HG03196 (cell line): ENCODE results near the gene TESMIN.

Source experiments
- ATAC-seq: cut with Tn5 transposase; IDR thresholded peaks from one replicate; pipeline ENCODE4 v1.9.1; 2021; ENCODE audit not compliant: unreplicated experiment

TESMIN gene

GRCh38 chr11:68762481-68762880, 11.2 kb upstream of the TESMIN start:
- no peak for ATAC-seq

- ATAC-seq = no peak
Observed at GRCh38 chr11:68761801-68762200, 10.5 kb upstream of the TESMIN start.

- ATAC-seq = no peak
Observed at GRCh38 chr11:68759991-68760390, 8.7 kb upstream of the TESMIN start.

- no peak for ATAC-seq
Observed at GRCh38 chr11:68757711-68758110, 6.4 kb upstream of the TESMIN start.

GRCh38 chr11:68756171-68756766, 4.9 kb upstream of the TESMIN start:
- ATAC-seq = no peak

GRCh38 chr11:68753300-68753699, 2.0 kb upstream of the TESMIN start:
- ATAC-seq = no peak

GRCh38 chr11:68751004-68751325, 355 bp downstream of the TESMIN start:
- ATAC-seq = no peak

GRCh38 chr11:68750195-68751003, 921 bp downstream of the TESMIN start:
- no peak for ATAC-seq

- ATAC-seq = no peak
Observed at GRCh38 chr11:68749229-68750123, 1.8 kb downstream of the TESMIN start.

- ATAC-seq = no peak
Observed at GRCh38 chr11:68748061-68748460, 3.3 kb downstream of the TESMIN start.

GRCh38 chr11:68743539-68743938, 7.8 kb downstream of the TESMIN start:
- no peak for ATAC-seq

- ATAC-seq = no peak
Observed at GRCh38 chr11:68741463-68741862, 9.9 kb downstream of the TESMIN start.

- no peak for ATAC-seq
Observed at GRCh38 chr11:68735646-68736045, 15.7 kb downstream of the TESMIN start.

GRCh38 chr11:68735125-68735524, 16.2 kb downstream of the TESMIN start:
- no peak for ATAC-seq

- no peak for ATAC-seq
Observed at GRCh38 chr11:68734111-68734510, 17.2 kb downstream of the TESMIN start.

GRCh38 chr11:68727783-68728182, 23.5 kb downstream of the TESMIN start:
- no peak for ATAC-seq

- no peak for ATAC-seq
Observed at GRCh38 chr11:68724293-68724692, 27.0 kb downstream of the TESMIN start.

GRCh38 chr11:68722143-68722542, 29.2 kb downstream of the TESMIN start:
- no peak for ATAC-seq

- ATAC-seq = no peak
Observed at GRCh38 chr11:68721075-68721474, 30.2 kb downstream of the TESMIN start.

GRCh38 chr11:68715456-68716122, 35.7 kb downstream of the TESMIN start:
- ATAC-seq = no peak
